GM19351 (cell line): ENCODE measurements around the gene TFR2.

Source experiments
- ATAC-seq: cut with Tn5 transposase; IDR thresholded peaks from one replicate; pipeline ENCODE4 v1.9.1; 2021; ENCODE audit warnings: mild to moderate bottlenecking, moderate library complexity; ENCODE audit not compliant: unreplicated experiment

TFR2 gene

DNA sequence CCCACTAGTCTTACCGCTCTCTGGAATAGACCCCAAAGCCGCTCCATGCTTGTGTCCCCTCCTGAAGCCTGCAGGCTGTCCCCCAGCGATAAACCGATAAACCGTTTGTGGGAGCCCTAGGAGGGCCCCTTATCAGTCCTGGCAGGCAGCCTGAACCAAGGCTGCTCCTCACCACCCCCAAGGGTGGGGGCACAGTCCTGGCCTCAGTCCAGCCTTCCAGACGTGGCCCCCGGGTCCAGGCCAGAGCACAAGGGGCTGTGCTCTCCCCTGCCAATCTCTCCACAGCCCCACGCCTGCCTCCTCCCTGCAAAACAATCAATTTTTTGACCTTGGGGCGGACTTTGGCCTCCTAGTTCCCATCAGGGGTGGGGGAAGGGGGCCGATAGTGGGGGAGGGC lies at the start of gene TFR2:
TSS of gene TFR2 (minus strand) at position 90 of the 397 bp plus-strand sequence. CDS start at position 47, 43 bp downstream.
- ATAC-seq, result no peak

DNA sequence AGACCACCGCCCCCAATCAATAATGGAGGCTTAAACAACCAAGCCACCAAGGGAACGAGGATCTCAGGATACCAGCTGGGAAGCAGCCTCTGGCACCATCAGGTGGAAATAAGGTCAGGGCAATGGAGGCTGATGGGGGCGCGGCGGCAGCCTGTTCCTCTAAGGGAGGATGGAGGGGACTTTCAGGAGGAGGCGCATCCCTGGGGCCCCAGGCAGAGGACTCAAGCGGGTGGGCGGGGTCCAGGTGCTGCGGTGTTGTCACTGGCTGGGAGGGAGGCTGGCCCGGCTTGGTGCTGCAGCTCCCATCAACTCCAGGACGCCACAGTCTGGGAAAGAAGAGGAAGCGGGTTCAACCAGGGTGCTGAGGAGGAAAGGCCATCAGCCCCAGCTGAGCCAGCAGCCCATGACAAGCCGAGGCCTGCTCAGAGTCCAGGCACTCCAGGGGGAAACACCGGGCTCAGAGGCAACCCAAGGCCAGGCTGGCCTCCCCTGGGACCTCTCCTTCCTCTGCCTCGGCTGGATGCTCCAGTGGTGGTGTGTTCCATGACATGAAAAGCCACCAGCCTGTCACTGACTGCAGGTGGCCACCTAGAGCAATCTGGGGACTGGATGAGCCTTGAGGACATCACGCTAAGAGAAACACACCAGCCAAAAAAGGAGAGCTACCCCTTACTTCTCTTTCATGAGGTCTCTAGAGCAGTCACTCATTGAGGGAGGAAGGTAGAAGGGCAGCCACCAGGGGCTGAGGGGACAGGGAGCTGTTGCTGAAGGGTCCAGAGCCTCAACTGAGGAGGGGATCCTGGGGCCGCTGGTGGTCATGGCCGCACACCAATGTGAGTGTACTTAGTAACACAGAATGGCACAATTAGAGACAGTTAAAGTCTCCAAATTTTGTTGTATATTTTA lies 48.1 kb upstream of the TFR2 start:
- ATAC-seq, result no peak

DNA sequence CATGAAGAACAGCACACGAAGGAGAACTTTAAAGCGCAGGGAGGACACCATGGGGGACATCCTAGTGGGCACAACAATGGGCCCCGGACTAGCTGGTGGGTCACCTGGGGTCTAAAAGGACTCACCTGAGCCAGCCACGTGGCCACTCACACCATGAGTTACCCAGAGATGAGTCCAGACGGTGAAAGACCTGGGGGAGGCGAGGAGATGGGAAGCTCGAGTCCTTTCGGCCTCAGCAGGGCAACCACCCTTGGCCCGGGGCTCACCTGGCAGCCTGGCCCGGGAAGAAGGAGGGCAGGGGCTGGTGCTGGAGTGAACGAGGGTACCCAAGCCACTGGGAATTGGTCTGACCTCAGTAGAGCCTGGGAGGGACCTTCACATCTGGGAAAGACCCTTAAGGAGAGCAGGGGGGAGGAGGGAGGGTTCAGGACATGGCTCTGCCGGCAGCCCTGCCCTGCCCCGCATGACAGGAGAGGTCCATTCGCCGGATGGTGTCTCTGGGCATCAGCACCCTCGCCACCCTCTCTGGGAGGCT lies 47.0 kb upstream of the TFR2 start:
- ATAC-seq, result no peak

DNA sequence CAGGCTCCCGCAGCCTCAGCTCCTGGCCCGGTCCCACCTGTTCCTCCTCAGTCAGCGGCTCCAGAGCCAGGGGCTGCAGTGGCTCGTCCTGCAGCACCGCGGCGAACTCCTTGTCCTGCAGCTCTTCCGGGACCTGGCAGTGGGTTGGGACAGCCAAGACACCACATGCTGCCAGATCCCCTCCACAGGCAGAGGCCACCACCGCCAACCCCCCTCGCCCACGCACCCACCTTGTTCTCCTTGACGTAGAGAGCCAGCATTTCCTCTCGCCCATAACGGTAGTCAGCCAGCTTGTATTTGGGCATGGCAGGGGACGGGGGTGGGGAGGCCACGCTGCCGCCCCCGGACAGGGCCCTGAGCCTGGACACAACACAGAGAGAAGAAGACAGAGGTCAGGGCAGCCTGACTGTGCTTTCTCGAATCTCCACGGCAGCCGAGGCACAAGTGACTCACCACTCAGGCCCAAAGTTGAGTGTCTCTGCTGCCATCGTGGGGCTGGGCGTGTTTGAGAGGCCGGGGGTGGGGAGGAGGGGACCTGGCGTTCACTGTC lies 46.5 kb upstream of the TFR2 start:
- ATAC-seq, result no peak

DNA sequence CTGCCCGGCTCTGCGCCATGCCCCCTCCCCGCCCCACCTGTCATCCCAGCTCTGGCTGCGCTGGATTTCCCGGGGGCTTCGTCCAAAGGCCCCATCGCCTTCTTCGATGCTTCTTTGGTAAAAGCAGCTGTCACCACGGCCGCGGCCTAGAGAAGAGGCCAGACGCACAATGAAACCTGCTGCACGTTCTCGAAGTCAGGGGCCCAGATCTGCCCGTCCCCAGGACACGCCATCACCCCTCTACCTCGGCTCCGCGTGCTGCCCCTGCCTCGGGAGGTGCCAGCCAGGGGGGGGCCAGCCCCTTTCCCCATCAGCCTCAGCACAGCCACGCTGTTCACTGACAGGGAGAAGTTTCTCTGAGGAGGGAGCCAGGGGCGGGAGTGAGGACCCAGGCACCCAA lies 45.9 kb upstream of the TFR2 start:
- no peak for ATAC-seq

DNA sequence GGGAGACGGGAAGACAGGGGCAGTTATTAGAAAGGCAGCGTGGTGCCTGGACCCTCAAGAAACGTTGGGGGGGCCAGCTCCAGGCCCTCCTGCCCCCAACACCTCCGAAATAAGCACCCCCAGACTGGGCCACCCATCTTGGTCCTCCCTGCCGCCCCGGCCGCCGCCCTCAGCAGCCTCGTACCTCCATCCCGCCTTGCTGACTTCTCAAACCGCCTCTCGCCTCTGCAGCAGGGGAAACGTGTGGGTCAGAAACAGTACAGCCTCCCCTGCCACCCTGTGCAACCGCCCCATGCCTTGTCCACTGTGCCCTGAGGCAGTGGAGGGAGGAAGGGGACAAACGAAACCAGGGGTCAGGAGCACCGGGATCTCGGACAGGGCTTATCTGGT lies 45.5 kb upstream of the TFR2 start:
- no peak for ATAC-seq

DNA sequence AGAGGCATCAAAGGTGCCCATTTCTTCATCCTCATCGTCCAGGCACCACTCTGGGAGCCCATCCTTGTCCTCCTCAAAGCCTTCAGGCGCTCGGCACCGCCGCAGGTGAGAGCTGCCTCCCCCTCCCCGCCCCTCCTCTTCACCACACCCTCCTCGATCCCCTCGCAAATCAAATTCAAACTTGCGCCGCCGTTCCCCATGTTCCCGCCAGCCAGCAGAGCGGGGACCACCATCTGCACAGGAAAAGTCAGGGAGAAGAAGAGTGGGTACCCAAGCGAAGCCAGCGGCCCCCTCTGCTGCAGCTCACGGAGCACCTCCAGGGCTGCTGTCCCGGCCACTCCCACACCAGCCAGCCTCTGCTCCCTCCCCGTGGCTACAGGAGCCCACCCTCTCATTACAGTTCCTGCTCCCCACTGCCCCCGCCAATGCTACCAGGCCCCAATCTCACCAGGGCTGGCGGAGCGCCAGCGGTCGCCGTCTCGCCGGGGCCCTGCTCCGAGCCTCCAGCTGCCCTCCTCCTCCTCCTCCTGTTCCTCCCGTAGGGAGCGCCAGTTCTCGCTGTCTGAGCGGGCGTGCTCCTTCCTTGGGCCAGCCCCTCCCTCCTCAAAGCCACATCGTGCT lies 45.0 kb upstream of the TFR2 start:
- no peak for ATAC-seq

DNA sequence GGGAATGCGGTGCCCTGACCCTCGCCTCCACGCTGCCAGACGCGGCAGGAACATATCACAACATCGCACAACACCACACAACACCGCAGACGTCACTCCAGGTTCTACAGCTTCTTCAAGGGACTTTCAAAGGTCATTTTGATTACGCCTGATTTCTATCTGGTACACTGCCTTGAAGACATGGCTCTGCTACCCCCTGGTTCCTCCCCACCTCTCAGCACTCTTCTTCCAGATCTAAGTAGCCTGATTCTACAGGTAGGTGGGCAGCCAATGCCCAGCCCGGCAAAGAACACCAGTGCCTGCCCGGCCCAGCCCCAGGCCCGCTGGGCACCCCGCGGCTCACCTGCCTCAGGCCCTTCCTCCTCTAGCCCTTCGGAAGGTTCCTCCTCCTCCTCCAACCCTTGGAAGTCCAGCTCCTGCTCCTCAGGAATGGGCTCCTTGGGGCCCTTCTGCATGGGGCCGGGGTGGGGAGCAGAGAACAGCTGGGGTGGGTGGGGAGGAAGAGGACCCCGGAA lies 44.3 kb upstream of the TFR2 start:
- no peak for ATAC-seq

DNA sequence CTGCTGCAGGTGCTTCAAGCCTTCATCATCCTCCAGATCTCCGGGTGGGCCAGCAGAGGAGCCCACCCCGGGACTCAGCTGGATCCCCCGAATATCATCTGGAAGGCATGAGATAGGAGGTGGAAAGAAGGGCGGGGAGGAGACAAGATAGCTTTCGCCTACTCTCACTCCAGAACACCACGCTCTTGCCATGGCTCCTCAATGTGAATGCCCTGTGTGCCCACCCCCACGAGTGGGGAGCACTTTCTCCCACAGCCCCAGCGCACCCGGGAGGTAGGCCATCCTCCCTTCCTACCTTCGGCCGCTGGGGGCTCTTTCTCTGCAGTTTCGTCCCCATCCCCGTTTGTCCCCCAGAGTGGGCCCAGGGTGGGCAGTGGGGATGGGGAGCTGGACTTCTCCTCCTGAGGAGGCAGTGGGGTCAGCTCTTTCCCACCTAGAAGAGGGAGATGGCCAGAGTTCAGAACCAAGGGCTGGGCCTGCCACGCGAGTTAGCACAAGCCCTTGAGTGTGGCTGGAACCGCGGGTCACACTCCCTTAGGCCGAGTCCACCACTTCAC lies 43.8 kb upstream of the TFR2 start:
- no peak for ATAC-seq

DNA sequence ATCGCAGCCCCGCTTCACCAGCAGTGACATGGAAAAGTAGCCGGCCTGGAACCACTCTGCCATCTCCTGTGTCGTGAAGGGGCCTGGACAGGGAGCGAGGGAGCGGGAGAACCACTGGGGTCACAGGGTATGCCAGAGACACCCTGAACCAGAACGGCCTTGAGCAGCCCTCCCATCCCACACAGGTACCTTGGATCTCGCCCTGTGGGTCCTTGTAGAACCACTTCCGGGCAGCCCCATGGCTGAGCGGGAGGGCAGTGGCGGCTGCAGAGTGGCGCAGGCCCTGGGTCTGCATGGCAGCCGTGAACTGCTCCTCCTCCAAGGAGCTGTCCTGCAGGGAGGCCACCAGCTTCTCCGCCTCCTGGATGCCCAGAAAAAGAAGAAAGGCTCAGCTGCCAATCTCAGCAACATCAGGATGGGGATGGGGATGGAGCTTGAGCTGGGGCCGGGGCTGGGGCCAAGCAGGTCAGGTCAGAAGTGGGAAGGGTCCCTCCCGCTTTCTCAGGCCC lies 43.2 kb upstream of the TFR2 start:
- no peak for ATAC-seq

DNA sequence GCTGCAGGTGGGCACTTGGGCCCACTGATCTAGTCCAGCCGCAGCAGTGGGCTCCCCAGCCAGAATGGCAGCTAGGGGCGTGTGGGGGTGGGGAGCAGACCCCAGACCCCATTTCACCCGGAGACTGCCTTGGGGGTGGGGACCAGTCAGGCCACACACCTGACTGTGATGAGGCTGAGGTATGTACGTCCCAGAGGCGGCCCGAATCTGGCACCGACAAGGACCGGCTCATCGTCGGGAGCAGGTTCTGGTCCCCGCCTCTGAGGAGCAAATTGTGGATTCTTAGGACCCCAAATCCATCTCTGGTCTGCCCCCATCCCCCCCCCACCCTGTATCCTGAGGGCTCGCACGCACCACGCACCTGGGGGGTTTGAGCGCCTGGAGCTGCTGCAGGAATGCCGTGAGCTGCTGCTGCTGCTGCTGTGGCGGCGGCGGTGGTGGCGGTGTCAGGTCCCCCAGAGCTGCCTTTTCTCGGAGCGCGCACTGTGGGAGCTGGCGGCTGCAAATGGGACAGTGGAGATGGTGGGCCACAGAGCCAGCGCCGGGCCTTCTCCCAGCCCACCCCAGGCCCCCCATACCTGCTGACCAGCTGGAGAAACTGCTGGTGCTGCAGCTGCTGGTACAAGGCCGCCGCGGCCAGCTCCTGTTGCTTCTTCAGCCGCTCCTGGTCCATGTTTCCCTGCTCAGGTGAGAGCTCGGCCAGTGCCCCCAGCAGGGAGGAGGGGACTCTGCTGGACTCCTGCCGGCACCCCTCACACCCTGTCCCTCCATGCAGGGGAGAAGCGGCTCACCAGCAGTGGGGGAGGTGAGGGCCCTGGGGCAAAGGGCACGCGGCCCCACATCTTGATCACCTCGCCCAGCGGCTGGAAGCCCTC lies 42.5 kb upstream of the TFR2 start:
- ATAC-seq, result no peak

DNA sequence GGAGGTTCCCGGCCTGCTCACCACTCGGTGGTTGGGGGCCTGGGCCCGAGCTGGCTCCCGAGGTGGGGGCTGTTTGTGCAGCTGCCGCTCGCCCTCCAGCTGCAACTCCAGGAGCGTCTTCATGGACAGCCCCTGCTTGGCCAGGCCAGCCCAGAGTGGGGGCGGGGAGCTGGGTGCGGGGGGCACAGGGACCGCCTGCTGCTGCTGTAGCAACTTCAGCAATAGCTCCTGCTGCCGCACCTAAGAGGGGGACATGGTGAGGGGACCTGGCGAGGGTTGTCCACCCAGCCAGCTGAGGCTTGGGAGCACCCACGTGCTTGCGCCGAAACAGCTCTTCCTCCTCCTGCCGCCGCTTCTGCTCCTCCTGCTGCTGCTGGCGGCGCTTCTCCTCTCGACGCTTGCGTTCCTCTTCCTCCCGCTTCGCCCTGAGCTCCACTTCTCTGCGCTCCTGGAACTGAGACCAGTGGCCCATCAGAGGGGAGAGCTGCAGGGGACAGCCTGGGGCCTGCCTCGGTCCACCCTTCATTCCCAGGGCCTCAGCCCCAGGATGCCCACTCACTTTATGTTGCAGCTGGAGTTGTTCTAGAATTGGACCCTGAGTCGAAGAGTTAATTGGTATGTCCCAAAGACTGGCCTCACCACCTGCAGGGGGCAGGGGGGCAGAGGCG lies 41.8 kb upstream of the TFR2 start:
- ATAC-seq, result no peak

DNA sequence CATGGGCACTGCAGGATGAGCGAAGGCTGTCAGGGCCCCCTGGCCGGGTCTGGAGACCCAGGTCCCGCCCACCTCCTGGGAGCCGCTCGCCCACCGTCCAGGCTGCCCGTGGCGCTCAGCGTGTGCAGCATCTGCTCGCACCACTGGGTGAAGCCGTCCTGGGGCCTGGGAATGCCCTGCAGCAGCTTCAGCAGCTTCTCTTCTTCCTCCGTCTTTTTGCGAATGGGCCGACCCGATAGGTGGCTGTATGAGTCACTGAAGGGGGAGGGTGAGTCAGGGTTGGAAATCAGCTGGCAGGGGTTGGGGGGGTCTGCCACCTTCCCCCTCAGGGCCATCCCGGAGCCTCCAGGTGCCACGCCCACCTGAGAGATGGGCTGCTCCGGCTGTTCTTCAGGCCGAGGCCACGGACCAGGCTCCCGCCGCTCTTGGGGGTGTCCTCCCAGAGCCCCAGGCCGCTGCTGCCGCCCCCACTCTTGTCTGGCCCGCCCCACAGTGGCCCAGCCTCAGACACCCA lies 40.9 kb upstream of the TFR2 start:
- no peak for ATAC-seq

DNA sequence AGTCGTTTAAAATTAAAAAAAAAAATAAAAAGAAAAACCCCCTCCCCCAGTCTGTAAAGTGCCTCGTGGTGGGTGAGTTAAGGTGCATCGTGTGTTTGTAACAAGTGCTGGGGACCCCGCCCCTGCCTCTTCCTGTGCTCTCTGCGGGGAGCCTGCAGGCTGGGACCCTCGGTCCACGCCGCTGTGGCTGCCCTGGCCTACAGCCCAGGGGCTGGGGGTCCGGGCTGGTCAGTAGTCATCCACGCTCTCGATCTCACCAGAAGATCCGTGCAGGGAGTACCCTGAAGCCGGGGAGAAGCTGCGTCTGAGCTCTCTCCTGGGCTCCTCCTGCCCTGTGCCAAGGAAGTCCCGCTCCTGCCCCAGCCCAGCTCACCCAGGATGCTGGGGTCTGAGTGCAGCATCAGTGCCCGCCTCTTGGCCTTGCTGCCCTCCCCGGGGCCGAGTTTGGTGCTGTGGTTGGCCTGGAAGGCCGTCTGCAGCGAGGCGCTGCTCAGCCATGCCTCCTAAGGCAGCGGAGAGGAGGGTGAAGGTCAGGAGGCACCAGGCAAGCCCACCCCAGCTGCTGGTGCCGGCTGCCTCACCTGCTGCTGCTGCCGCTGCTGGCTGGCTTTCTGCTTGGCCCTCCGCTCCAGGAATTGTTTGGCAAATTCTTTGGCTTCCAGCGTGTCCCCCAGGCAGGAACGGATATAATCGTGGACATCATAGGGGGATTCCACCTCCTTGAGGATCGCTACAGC lies 40.3 kb upstream of the TFR2 start:
- ATAC-seq, result no peak

DNA sequence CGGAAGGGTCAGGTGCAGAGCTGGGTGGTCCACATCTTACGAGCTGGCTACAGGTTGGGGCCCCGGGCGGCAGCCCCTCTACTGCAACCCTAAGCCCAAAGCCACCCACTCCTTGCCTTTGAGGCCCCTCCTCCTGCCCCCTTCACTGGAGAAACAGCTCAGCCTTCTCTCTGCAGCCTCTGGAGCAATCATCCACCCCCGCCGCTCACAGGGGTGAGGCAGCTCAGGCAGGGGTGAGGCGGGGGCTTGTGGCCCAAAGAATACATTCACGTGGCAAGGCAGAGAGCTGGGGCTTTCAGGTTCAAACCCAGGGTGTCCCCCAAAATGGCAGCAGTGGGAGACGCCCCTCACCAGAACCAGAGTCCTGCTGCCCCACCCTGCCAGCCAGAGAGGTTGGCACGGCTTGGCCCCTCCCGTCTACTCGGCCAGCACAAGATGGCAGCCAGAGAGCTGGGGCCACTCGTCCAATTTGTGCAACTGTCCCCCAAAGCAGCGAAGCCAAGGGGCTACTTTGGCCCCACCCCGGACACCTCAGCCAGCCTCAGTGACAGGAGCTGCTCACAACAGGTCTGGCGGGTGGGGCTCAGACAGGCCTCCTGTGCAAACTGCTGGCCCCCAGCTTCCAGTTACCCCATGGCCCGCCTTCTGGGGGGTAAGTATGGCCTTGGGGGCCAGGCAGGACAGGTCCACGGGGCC lies 39.4 kb upstream of the TFR2 start:
- ATAC-seq, result no peak

DNA sequence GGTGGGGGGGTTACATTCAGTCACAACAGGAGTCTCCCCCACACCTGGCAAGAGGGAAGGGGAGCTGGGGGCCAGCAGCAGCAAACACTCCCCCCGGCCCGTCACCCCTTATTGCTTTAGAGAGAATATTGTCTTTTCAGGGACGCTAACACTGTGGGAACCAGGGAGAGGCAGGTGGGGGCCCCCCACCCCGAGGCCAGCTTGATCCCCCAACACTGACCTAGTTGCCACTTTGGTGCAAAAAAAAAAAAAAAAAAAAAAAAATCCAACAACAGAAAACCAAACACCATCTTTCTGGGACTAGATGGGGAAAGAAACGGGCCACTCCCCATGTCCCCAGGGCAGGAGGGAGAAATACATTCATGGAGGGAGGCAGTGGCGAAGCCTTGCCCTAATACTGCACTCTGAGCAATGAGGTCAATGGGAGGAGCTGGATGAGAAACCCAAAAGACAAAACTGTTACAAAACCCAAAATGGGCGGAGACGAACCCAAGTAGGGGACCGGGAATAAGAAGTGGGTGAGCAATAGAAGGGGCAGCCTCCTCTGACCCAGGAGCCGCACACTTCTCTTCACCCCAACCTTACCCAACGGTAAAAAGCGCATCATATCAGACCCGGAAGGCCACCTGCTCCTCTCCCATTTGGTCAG lies 38.7 kb upstream of the TFR2 start:
- no peak for ATAC-seq

DNA sequence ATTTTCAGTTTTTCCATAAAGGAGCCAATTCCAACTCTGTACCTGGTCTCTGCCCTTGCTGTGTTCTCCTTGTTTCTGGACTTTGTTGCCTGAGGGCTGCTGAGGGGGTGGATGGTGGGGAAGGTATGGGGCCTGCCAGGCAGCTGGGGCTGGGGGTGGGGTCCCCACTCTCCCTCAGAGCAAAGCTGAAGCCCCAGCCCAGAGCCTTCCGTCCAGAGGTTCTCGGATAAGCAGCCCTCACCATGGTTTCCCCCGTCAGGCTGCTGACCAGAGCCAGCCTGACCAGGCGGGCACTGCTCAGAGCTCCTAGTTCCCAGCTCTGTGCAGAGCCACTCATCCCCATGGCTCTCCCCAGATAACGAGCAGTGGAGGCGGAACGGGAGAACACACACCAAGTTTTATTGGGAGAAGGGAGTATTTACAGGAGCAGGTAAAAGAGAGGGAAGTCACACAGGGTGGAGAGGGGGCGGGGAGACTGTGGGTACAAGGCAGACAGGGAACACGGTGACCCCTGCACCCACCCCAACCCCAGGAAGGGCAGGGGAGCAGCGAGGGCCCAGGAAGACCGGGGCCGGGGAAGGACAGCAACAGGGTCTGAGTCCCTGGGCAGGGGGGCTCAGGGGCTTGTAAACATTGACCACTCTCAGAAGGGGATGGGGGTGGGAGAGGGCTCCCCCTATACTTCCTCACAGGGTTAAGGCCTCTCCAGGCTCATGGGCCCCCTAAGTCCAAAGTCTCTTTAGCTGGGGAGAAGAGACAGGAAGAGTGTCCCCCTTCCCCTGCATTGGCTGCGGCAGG lies 38.0 kb upstream of the TFR2 start:
- ATAC-seq, result no peak
